ENCODE data around the gene KLK4.

KLK4 gene

DNA sequence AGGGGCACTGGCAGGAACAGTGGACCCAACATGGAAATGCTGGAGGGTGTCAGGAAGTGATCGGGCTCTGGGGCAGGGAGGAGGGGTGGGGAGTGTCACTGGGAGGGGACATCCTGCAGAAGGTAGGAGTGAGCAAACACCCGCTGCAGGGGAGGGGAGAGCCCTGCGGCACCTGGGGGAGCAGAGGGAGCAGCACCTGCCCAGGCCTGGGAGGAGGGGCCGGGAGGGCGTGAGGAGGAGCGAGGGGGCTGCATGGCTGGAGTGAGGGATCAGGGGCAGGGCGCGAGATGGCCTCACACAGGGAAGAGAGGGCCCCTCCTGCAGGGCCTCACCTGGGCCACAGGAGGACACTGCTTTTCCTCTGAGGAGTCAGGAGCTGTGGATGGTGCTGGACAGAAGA is 33.9 kb downstream of the KLK4 start:
- no peak for DNase-seq

DNA sequence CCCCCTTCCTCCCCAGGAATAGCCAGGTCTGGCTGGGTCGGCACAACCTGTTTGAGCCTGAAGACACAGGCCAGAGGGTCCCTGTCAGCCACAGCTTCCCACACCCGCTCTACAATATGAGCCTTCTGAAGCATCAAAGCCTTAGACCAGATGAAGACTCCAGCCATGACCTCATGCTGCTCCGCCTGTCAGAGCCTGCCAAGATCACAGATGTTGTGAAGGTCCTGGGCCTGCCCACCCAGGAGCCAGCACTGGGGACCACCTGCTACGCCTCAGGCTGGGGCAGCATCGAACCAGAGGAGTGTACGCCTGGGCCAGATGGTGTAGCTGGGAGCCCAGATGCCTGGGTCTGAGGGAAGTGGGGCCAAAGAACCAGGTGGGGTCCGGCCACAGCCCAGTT is 34.7 kb downstream of the KLK4 start:
- DNase-seq = no peak

DNA sequence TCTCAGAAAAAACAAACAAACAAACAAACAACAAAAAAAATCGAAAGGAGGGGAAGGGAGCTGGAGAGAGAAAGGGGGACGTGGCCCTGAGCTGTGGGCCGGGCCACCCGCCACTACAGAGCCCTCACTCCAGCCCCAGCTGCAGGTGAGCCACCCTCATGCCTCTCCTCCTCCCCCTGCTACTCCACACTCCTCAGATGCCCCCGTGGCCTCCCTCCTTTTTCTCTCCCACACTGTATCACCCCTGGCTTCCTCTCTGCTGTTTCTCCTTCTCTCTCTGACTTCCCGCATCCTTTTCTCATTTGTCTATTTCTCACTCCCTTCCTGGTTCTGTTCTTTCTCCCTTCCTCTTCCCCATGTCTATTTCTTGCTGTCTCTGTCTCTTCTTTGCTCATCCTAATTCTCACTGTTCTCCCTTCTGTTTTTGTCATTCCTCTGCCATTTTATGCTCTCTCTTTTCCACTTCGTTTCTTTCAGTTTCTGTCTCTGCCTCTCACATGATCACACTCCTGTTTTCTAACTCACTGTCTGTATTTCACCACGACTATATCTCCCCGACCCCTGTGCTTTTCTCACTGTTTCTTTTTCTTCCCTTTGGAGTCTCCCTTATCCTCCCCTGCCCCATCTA is 35.3 kb downstream of the KLK4 start:
- no peak for DNase-seq

DNA sequence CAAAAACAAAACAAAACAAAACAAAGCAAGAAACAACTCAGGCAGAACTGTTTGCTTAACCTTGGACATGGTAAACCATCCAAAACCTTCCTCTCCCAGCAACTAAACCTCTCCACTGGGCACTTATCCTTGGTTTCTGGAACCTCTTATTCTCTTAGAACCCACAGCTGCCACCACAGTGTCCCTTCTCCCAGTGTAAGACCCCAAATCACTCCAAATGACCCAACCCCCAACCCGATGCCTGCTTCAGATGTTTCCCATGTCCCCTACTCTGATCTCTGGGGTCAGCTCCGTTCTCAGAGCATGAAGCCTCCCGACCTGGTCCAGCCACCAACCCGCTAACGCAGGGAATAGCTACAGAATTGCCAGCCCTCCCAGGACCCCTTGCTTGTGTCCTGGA is 37.0 kb downstream of the KLK4 start:
- no peak for DNase-seq

DNA sequence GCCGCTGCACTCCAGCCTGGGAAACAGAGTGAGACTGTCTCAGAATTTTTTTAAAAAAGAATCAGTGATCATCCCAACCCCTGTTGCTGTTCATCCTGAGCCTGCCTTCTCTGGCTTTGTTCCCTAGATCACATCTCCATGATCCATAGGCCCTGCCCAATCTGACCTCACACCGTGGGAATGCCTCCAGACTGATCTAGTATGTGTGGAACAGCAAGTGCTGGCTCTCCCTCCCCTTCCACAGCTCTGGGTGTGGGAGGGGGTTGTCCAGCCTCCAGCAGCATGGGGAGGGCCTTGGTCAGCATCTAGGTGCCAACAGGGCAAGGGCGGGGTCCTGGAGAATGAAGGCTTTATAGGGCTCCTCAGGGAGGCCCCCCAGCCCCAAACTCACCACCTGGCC is 38.1 kb downstream of the KLK4 start, which contains the start of gene KLK2:
Gene KLK2, plus strand, starts transcription at position 384 of the 400 bp plus-strand sequence. CDS start 35 bp downstream, outside the sequence.
- no peak for DNase-seq

DNA sequence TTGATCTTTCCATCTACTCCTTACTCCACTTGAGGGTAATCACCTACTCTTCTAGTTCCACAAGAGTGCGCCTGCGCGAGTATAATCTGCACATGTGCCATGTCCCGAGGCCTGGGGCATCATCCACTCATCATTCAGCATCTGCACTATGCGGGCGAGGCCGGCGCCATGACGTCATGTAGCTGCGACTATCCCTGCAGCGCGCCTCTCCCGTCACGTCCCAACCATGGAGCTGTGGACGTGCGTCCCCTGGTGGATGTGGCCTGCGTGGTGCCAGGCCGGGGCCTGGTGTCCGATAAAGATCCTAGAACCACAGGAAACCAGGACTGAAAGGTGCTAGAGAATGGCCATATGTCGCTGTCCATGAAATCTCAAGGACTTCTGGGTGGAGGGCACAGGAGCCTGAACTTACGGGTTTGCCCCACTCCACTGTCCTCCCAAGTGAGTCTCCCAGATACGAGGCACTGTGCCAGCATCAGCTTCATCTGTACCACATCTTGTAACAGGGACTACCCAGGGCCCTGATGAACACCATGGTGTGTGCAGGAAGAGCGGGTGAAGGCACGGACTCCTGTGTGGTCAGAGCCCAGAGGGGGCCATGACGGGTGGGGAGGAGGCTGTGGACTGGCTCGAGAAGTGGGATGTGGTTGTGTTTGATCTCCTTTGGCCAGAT is 40.6 kb downstream of the KLK4 start:
- DNase-seq = no peak

DNA sequence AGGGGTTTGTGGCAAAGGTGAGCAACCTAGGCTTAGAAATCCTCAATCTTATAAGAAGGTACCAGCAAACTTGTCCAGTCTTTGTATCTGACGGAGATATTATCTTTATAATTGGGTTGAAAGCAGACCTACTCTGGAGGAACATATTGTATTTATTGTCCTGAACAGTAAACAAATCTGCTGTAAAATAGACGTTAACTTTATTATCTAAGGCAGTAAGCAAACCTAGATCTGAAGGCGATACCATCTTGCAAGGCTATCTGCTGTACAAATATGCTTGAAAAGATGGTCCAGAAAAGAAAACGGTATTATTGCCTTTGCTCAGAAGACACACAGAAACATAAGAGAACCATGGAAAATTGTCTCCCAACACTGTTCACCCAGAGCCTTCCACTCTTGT is 41.7 kb downstream of the KLK4 start:
- DNase-seq = no peak

DNA sequence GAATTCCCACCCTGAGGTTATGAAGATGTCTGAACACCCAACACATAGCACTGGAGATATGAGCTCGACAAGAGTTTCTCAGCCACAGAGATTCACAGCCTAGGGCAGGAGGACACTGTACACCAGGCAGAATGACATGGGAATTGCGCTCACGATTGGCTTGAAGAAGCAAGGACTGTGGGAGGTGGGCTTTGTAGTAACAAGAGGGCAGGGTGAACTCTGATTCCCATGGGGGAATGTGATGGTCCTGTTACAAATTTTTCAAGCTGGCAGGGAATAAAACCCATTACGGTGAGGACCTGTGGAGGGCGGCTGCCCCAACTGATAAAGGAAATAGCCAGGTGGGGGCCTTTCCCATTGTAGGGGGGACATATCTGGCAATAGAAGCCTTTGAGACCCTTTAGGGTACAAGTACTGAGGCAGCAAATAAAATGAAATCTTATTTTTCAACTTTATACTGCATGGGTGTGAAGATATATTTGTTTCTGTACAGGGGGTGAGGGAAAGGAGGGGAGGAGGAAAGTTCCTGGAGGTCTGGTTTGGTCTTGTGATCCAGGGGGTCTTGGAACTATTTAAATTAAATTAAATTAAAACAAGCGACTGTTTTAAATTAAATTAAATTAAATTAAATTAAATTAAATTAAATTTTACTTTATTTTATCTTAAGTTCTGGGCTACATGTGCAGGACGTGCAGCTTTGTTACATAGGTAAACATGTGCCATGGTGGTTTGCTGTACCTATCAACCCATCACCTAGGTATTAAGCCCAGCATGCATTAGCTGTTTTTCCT is 49.5 kb downstream of the KLK4 start:
- no peak for DNase-seq

DNA sequence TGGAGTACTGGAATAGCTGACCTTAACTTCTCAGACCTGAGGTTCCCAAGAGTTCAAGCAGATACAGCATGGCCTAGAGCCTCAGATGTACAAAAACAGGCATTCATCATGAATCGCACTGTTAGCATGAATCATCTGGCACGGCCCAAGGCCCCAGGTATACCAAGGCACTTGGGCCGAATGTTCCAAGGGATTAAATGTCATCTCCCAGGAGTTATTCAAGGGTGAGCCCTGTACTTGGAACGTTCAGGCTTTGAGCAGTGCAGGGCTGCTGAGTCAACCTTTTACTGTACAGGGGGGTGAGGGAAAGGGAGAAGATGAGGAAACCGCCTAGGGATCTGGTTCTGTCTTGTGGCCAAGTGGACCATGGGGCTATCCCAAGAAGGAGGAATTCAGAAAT is 50.2 kb downstream of the KLK4 start:
- DNase-seq = no peak

DNA sequence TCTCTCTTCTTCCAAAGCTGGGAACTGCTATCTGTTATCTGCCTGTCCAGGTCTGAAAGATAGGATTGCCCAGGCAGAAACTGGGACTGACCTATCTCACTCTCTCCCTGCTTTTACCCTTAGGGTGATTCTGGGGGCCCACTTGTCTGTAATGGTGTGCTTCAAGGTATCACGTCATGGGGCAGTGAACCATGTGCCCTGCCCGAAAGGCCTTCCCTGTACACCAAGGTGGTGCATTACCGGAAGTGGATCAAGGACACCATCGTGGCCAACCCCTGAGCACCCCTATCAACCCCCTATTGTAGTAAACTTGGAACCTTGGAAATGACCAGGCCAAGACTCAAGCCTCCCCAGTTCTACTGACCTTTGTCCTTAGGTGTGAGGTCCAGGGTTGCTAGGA is 51.3 kb downstream of the KLK4 start:
- no peak for DNase-seq

DNA sequence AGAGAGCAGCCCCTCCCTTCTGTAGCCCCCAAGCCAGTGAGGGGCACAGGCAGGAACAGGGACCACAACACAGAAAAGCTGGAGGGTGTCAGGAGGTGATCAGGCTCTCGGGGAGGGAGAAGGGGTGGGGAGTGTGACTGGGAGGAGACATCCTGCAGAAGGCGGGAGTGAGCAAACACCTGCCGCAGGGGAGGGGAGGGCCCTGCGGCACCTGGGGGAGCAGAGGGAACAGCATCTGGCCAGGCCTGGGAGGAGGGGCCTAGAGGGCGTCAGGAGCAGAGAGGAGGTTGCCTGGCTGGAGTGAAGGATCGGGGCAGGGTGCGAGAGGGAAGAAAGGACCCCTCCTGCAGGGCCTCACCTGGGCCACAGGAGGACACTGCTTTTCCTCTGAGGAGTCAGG is 52.3 kb downstream of the KLK4 start:
- DNase-seq = no peak

DNA sequence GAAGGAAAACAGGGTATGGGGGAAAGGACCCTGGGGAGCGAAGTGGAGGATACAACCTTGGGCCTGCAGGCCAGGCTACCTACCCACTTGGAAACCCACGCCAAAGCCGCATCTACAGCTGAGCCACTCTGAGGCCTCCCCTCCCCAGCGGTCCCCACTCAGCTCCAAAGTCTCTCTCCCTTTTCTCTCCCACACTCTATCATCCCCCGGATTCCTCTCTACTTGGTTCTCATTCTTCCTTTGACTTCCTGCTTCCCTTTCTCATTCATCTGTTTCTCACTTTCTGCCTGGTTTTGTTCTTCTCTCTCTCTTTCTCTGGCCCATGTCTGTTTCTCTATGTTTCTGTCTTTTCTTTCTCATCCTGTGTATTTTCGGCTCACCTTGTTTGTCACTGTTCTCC is 53.8 kb downstream of the KLK4 start:
- DNase-seq = no peak
